Activated T-helper 2 cell treated with anti-CD3 and anti-CD28 coated beads, Interferon-gamma antibody, Interleukin-2, Interleukin-4, amounts not matched to agents 10 μg/mL and 5 μg/mL and 100 μg/mL, durations not matched to agents 14 hours and 24 hours and 36 hours (primary cell): ENCODE data around the gene RNASE4. TPM values are rescaled to one million over a fixed set of nuclear protein-coding genes. Genes with fewer than 3 reads are reported as not detected.
"Not testable (repeated sequence)": the region's sequence is repeated elsewhere in the genome, so short reads cannot be mapped to it uniquely, and the experiment has no call there.

Experiments
- DNase-seq: peaks from one replicate; pipeline ENCODE4 v3.0.0; 2021; ENCODE audit warnings: low spot score
- H3K27ac Mint-ChIP-seq: one replicate; pipeline ENCODE4 v1.8.0; 2021; ENCODE audit warnings: mixed read lengths
- H3K27me3 Mint-ChIP-seq: one replicate; pipeline ENCODE4 v1.8.0; 2021; ENCODE audit warnings: low read depth, mixed read lengths
- H3K36me3 Mint-ChIP-seq: one replicate; pipeline ENCODE4 v1.8.0; 2021; ENCODE audit warnings: low read depth, mixed read lengths
- H3K4me1 Mint-ChIP-seq: one replicate; pipeline ENCODE4 v1.8.0; 2021; ENCODE audit warnings: low read depth, mixed read lengths
- H3K4me3 Mint-ChIP-seq: one replicate; pipeline ENCODE4 v1.8.0; 2021; ENCODE audit warnings: low read depth, mild to moderate bottlenecking, moderate library complexity, mixed read lengths
- H3K9me3 Mint-ChIP-seq: one replicate; pipeline ENCODE4 v1.8.0; 2021; ENCODE audit warnings: mixed read lengths
- intact Hi-C: fragments of 100-400 bp; cut with micrococcal nuclease; formaldehyde crosslinking; loops from one replicate; pipeline ENCODE4 v1.15.1; 2023
- total RNA-seq: library from RNA; stranded (reverse); gene quantifications from 2 replicates; pipeline ENCODE4 v1.2.3, GENCODE V29; 2022

Gene RNASE4
- total RNA-seq, 1 donor from 2014 or later: 0.73 TPM

GRCh38 chr14:20659813-20660395, 24.5 kb upstream of the RNASE4 start:
- intact Hi-C loops: no loop called here
- no peak overlapping the region for H3K4me3 Mint-ChIP-seq

GRCh38 chr14:20661197-20661596, 23.2 kb upstream of the RNASE4 start:
- intact Hi-C loops: no loop called here
- Mint-ChIP-seq H3K27ac (no peak overlapping the region), H3K27me3 (peaks cover 21% of the 10 kb centered on the region), H3K36me3 (no peaks in the 10 kb centered on the region), H3K4me1 (peaks cover 27% of the 10 kb centered on the region), H3K4me3 (no peak overlapping the region), H3K9me3 (no peaks in the 10 kb centered on the region)
- DNase-seq: no peak

More at GRCh38 chr14:20659813-20660395, 24.5 kb upstream of the RNASE4 start:
- DNase-seq: no peak
- no peak overlapping the region for H3K27ac Mint-ChIP-seq
- H3K9me3 Mint-ChIP-seq: no peaks in the 10 kb centered on the region
- H3K27me3 Mint-ChIP-seq: peaks cover 27% of the 10 kb centered on the region
- H3K4me1 Mint-ChIP-seq: peaks cover 25% of the 10 kb centered on the region
- no peaks in the 10 kb centered on the region for H3K36me3 Mint-ChIP-seq

- peaks cover under 1% of the 10 kb centered on the region for H3K36me3 Mint-ChIP-seq
Observed at GRCh38 chr14:20662968-20663732, 21.2 kb upstream of the RNASE4 start.

DNA sequence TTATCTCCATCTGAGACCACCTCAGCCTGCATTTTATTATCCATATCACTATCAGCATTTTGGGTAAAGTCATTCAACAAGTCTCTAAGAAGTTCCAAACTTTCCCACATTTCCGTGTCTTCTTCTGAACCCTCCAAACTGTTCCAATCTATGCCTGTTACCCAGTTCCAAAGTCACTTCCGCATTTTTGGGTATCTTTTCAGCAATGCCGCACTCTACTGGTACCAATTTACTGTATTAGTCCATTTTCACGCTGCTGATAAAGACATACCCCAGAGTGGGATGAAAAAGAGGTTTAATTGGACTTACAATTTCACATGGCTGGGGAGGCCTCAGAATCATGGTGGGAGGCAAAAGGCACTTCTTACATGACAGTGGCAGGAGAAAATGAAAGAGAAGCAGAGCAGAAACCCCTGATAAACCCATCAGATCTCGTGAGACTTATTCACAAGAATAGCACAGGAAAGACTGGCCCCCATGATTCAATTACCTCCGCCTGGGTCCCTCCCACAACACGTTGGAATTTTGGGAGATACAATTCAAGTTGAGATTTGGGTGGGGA, 17.9 kb upstream of the RNASE4 start:
- H3K27ac Mint-ChIP-seq, DNase-seq, H3K4me3 Mint-ChIP-seq, H3K27me3 Mint-ChIP-seq, H3K36me3 Mint-ChIP-seq, H3K9me3 Mint-ChIP-seq: not testable (repeated sequence)
- intact Hi-C loops: loop anchor here (5.0 kb wide), 1 partner anchor 34 kb away; no protein-coding TSS in a partner anchor
- peaks cover 47% of the 10 kb centered on the region for H3K4me1 Mint-ChIP-seq

More at GRCh38 chr14:20662968-20663732, 21.2 kb upstream of the RNASE4 start:
- intact Hi-C loops: loop anchor here (1.0 kb wide), 2 partner anchors 18 to 28 kb away; no protein-coding TSS in a partner anchor
- H3K27me3 Mint-ChIP-seq: peaks cover 9% of the 10 kb centered on the region
- H3K4me3 Mint-ChIP-seq: peak overlapping the region; percentile 80
- H3K4me1 Mint-ChIP-seq: peaks cover 36% of the 10 kb centered on the region
- H3K9me3 Mint-ChIP-seq: peaks cover 1% of the 10 kb centered on the region
- no peak overlapping the region for H3K27ac Mint-ChIP-seq
- DNase-seq: peak; percentile 77

- Mint-ChIP-seq H3K4me3 (peak overlapping the region; percentile 27), H3K9me3 (peaks cover 5% of the 10 kb centered on the region), H3K27me3 (peaks cover 3% of the 10 kb centered on the region), H3K36me3 (peaks cover 4% of the 10 kb centered on the region), H3K27ac (peak overlapping the region; percentile 82), H3K4me1 (peaks cover 49% of the 10 kb centered on the region)
- intact Hi-C loops: loop anchor here (1.0 to 5.0 kb wide), 2 partner anchors 13 to 36 kb away; no protein-coding TSS in a partner anchor
- DNase-seq: no peak
Observed at GRCh38 chr14:20667957-20668356, 16.4 kb upstream of the RNASE4 start.

GRCh38 chr14:20668969-20669368, 15.4 kb upstream of the RNASE4 start:
- no peak for DNase-seq
- Mint-ChIP-seq H3K4me1 (peaks cover 40% of the 10 kb centered on the region), H3K27me3 (peaks cover 3% of the 10 kb centered on the region), H3K9me3 (peaks cover 5% of the 10 kb centered on the region), H3K4me3 (no peak overlapping the region), H3K36me3 (peaks cover 4% of the 10 kb centered on the region), H3K27ac (no peak overlapping the region)
- intact Hi-C loops: loop anchor here (1.0 to 5.0 kb wide), 2 partner anchors 12 to 37 kb away; no protein-coding TSS in a partner anchor

DNA sequence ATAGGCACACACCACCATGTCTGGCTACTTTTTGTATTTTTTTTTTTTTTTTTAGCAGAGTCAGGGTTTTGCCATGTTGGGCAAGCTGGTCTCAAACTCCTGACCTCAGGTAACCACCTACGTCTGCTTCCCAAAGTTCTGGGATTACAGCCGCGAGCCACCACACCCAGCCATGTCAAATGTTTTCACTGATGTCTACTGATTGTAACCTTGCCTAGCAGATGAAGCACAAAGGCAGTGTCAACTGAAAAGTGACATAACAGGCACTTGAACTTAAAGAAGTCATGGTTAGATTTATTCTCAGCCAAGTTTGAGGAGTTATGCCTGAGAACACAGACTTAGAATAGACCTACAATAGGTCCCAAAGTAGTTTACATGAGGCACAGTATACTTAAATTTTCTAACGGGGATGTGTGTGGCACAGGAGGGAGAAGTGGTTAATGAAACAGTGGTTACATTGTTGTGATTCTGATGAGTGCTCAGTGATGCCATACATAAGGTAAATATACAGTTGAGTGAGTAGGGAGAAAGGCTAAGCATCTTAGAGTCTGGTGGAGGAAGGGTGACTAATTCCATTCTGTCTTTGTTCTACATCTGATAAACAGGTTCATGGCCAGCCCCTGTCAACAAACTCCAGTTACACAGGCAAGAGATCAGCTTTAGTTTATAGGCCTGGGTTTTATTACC, 12.6 kb upstream of the RNASE4 start:
- no peak for DNase-seq
- H3K36me3 Mint-ChIP-seq: peaks cover 4% of the 10 kb centered on the region
- peaks cover 5% of the 10 kb centered on the region for H3K9me3 Mint-ChIP-seq
- H3K4me3 Mint-ChIP-seq: no peak overlapping the region
- no peaks in the 10 kb centered on the region for H3K27me3 Mint-ChIP-seq
- intact Hi-C loops: loop anchor here (1.0 kb wide), 1 partner anchor 10 kb away; no protein-coding TSS in a partner anchor
- H3K4me1 Mint-ChIP-seq: peaks cover 40% of the 10 kb centered on the region
- no peak overlapping the region for H3K27ac Mint-ChIP-seq

- Mint-ChIP-seq H3K4me1 (peaks cover 26% of the 10 kb centered on the region), H3K9me3 (no peaks in the 10 kb centered on the region), H3K36me3 (no peaks in the 10 kb centered on the region), H3K27me3 (no peaks in the 10 kb centered on the region), H3K4me3 (no peak overlapping the region), H3K27ac (no peak overlapping the region)
- no peak for DNase-seq
- intact Hi-C loops: no loop called here
Observed at GRCh38 chr14:20675669-20676068, 8.7 kb upstream of the RNASE4 start.

DNA sequence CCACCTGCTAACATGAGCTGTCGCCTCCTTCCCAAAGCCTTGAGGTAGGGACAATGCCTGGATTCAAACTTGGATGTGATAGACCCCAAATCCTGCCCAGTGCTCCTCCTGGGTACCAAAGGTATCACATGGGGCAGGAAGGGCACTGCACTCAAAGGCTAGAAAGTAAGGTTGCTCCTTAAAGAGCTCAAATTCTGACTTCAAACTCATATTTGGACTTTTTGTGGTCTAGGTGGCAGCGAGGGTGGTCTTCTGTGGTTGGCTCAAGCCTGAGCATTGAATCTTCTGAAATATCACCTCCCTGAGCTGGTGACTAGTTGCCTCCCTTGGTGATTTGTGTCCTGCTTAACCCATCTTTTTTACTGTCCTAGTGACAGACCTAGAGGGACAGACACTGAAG, 8.3 kb upstream of the RNASE4 start:
- intact Hi-C loops: no loop called here
- Mint-ChIP-seq H3K27ac (no peak overlapping the region), H3K9me3 (no peaks in the 10 kb centered on the region), H3K36me3 (no peaks in the 10 kb centered on the region), H3K4me1 (peaks cover 26% of the 10 kb centered on the region), H3K27me3 (no peaks in the 10 kb centered on the region), H3K4me3 (no peak overlapping the region)
- DNase-seq: no peak

DNA sequence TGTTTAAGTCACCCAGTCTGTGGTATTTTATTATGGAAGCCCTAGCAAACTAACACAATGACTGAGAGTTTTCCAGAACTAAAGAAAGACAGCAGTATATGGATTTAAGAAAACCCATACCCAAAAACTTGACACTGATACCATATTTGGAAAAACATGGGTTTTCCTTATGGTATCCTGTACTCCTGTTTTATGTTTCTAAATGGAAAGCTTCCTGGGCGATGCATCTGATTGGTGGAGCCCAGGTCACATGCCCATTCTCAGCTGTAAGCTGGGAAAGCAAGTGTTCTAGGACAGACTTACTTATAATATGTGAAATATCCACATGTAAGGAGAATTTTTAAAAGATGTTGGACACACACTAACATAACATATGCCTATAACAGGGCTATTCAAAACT, 4.5 kb upstream of the RNASE4 start:
- DNase-seq: no peak
- Mint-ChIP-seq H3K4me3 (no peak overlapping the region), H3K27ac (no peak overlapping the region)

GRCh38 chr14:20680363-20680762, 4.0 kb upstream of the RNASE4 start:
- H3K27ac Mint-ChIP-seq: peak overlapping the region; percentile 8
- no peaks in the 10 kb centered on the region for H3K27me3 Mint-ChIP-seq
- H3K4me3 Mint-ChIP-seq: no peak overlapping the region
- no peaks in the 10 kb centered on the region for H3K9me3 Mint-ChIP-seq
- no peaks in the 10 kb centered on the region for H3K36me3 Mint-ChIP-seq
- no peak for DNase-seq
- H3K4me1 Mint-ChIP-seq: peaks cover 30% of the 10 kb centered on the region
- intact Hi-C loops: loop anchor here (5.0 kb wide), 1 partner anchor 263 kb away; no protein-coding TSS in a partner anchor

More for the DNA sequence above, 4.5 kb upstream of the RNASE4 start:
- no peaks in the 10 kb centered on the region for H3K27me3 Mint-ChIP-seq
- H3K9me3 Mint-ChIP-seq: no peaks in the 10 kb centered on the region
- H3K4me1 Mint-ChIP-seq: peaks cover 26% of the 10 kb centered on the region
- no peaks in the 10 kb centered on the region for H3K36me3 Mint-ChIP-seq
- intact Hi-C loops: loop anchor here (5.0 kb wide), 1 partner anchor 263 kb away; no protein-coding TSS in a partner anchor

- Mint-ChIP-seq H3K27me3 (no peaks in the 10 kb centered on the region), H3K9me3 (no peaks in the 10 kb centered on the region), H3K27ac (no peak overlapping the region), H3K36me3 (no peaks in the 10 kb centered on the region), H3K4me1 (peaks cover 26% of the 10 kb centered on the region), H3K4me3 (no peak overlapping the region)
- intact Hi-C loops: loop anchor here (1.0 to 5.0 kb wide), 5 partner anchors 9 to 264 kb away; no protein-coding TSS in a partner anchor
- DNase-seq: no peak
Observed at GRCh38 chr14:20680843-20681347, 3.5 kb upstream of the RNASE4 start.
